Measurements from ENCODE around the gene WDR5B.

Gene WDR5B

DNA sequence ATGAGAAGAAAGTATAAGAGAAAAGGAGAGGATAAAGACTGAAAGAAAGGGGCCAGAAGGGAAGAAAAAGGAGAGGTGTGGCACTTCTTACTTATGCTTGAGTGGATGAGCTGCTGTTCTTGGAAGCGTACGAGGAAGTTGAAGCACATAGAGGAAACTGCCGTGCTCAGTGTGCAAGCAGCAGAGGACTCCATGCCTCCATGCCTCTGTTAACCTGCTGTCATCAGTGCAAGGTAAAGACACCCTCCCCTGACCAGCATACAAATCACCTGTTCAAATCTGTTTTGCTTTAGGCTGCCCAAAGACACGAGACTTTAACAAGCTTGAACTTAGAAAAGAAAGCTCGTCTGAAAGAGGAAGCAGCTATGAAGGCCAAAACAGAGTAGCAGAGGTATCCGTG lies 6.4 kb downstream of the WDR5B start:
- TF ChIP-seq, protein P1, sequence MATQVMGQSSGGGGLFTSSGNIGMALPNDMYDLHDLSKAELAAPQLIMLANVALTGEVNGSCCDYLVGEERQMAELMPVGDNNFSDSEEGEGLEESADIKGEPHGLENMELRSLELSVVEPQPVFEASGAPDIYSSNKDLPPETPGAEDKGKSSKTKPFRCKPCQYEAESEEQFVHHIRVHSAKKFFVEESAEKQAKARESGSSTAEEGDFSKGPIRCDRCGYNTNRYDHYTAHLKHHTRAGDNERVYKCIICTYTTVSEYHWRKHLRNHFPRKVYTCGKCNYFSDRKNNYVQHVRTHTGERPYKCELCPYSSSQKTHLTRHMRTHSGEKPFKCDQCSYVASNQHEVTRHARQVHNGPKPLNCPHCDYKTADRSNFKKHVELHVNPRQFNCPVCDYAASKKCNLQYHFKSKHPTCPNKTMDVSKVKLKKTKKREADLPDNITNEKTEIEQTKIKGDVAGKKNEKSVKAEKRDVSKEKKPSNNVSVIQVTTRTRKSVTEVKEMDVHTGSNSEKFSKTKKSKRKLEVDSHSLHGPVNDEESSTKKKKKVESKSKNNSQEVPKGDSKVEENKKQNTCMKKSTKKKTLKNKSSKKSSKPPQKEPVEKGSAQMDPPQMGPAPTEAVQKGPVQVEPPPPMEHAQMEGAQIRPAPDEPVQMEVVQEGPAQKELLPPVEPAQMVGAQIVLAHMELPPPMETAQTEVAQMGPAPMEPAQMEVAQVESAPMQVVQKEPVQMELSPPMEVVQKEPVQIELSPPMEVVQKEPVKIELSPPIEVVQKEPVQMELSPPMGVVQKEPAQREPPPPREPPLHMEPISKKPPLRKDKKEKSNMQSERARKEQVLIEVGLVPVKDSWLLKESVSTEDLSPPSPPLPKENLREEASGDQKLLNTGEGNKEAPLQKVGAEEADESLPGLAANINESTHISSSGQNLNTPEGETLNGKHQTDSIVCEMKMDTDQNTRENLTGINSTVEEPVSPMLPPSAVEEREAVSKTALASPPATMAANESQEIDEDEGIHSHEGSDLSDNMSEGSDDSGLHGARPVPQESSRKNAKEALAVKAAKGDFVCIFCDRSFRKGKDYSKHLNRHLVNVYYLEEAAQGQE (IDR thresholded peaks at IDR 0.05; ENCODE audit: insufficient read depth in 1 of 2, low read depth in 2 of 2, low read length in 2 of 2): no peak
- TF ChIP-seq SIN3A (IDR thresholded peaks at IDR 0.05; ENCODE audit: borderline replicate concordance, insufficient read depth, low read length) (no peak), FOXP2 (optimal IDR thresholded peaks at IDR 0.05; ENCODE audit: borderline replicate concordance, extremely low read depth, extremely low read length, insufficient read depth) (no peak), TAF1 (IDR thresholded peaks at IDR 0.05; ENCODE audit: borderline replicate concordance, insufficient read depth, low read length) (no peak), POLR2AphosphoS5 (IDR thresholded peaks at IDR 0.05; ENCODE audit: low read depth, low read length) (no peak)

GRCh38 chr3:122407946-122408345 lies 7.9 kb downstream of the WDR5B start:
- TF ChIP-seq FOXP2 (optimal IDR thresholded peaks at IDR 0.05; ENCODE audit: borderline replicate concordance, extremely low read depth, extremely low read length, insufficient read depth): no peak
- TF ChIP-seq TAF1 (IDR thresholded peaks at IDR 0.05; ENCODE audit: borderline replicate concordance, insufficient read depth, low read length): no peak
- TF ChIP-seq, protein P1 (IDR thresholded peaks at IDR 0.05; ENCODE audit: insufficient read depth in 1 of 2, low read depth in 2 of 2, low read length in 2 of 2): no peak
- no peak for TF ChIP-seq SIN3A (IDR thresholded peaks at IDR 0.05; ENCODE audit: borderline replicate concordance, insufficient read depth, low read length)
- no peak for TF ChIP-seq POLR2AphosphoS5 (IDR thresholded peaks at IDR 0.05; ENCODE audit: low read depth, low read length)

DNA sequence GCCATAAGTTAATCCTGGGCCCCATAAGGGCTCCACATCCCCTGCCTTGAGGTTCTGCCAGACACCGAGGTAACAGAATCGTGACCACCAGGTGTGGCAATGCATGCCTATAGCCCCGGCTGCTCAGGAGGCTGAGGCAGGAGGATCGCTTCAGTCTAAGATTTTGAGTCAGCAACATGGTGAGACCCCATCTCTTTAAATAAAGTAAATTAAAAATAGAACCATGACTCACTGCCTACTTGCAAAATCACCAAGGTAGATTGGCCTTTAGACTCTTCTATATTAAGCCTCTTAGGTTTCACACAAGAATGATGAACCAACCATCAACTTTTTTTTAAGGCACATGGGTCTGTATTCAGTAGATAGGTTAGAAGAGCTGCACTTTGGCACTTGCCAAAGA lies 9.7 kb downstream of the WDR5B start:
- no peak for TF ChIP-seq POLR2AphosphoS5 (IDR thresholded peaks at IDR 0.05; ENCODE audit: low read depth, low read length)
- no peak for TF ChIP-seq TAF1 (IDR thresholded peaks at IDR 0.05; ENCODE audit: borderline replicate concordance, insufficient read depth, low read length)
- TF ChIP-seq, protein P1 (IDR thresholded peaks at IDR 0.05; ENCODE audit: insufficient read depth in 1 of 2, low read depth in 2 of 2, low read length in 2 of 2): no peak
- TF ChIP-seq SIN3A (IDR thresholded peaks at IDR 0.05; ENCODE audit: borderline replicate concordance, insufficient read depth, low read length): no peak
- no peak for TF ChIP-seq FOXP2 (optimal IDR thresholded peaks at IDR 0.05; ENCODE audit: borderline replicate concordance, extremely low read depth, extremely low read length, insufficient read depth)

DNA sequence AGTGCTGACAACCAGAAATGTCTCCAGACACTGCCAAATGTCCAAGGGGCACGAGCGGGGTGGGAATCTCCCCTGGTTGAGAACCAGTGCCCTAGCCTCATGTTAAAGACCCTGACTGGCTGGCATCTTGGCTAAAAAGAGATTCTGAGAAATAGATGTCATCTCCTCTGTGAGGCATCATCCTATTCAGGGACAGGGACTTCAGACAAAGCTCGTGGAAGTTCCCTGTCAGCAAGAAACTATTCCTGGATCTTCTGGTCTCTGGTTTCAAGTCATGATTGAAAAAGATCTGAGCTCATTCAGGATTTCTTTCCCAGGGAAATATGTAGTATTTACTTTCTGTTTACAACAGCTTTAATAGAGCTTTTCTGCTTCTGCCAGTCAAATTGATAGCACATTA lies 10.8 kb downstream of the WDR5B start:
- TF ChIP-seq, protein P1 (IDR thresholded peaks at IDR 0.05; ENCODE audit: insufficient read depth in 1 of 2, low read depth in 2 of 2, low read length in 2 of 2): no peak
- no peak for TF ChIP-seq TAF1 (IDR thresholded peaks at IDR 0.05; ENCODE audit: borderline replicate concordance, insufficient read depth, low read length)
- no peak for TF ChIP-seq SIN3A (IDR thresholded peaks at IDR 0.05; ENCODE audit: borderline replicate concordance, insufficient read depth, low read length)
- no peak for TF ChIP-seq FOXP2 (optimal IDR thresholded peaks at IDR 0.05; ENCODE audit: borderline replicate concordance, extremely low read depth, extremely low read length, insufficient read depth)
- TF ChIP-seq POLR2AphosphoS5 (IDR thresholded peaks at IDR 0.05; ENCODE audit: low read depth, low read length): no peak

- no peak for TF ChIP-seq SIN3A (IDR thresholded peaks at IDR 0.05; ENCODE audit: borderline replicate concordance, insufficient read depth, low read length)
- no peak for TF ChIP-seq TAF1 (IDR thresholded peaks at IDR 0.05; ENCODE audit: borderline replicate concordance, insufficient read depth, low read length)
- no peak for TF ChIP-seq FOXP2 (optimal IDR thresholded peaks at IDR 0.05; ENCODE audit: borderline replicate concordance, extremely low read depth, extremely low read length, insufficient read depth)
- no peak for TF ChIP-seq POLR2AphosphoS5 (IDR thresholded peaks at IDR 0.05; ENCODE audit: low read depth, low read length)
- TF ChIP-seq, protein P1 (IDR thresholded peaks at IDR 0.05; ENCODE audit: insufficient read depth in 1 of 2, low read depth in 2 of 2, low read length in 2 of 2): no peak
Measured at GRCh38 chr3:122403489-122403888, 12.4 kb downstream of the WDR5B start.

Measured in PFSK-1 (cell line).